Skin of body (tissue), 2 donors: ENCODE measurements around the gene LRCH1. TPM values are rescaled to one million over a fixed set of nuclear protein-coding genes. Genes with fewer than 3 reads are reported as not detected.

Experiments used
- DNase-seq: peaks from one replicate; lab custom pipeline; 2025; lab: John Stamatoyannopoulos, UW
- total RNA-seq: library from RNA; depleted of rRNA; stranded (reverse); fragments of >200 nt; gene quantifications from one replicate; pipeline ENCODE4 v1.2.3, GENCODE V29; 2014

Gene LRCH1
- total RNA-seq, 1 donor from 2014 or later, result 19.5 TPM

DNA sequence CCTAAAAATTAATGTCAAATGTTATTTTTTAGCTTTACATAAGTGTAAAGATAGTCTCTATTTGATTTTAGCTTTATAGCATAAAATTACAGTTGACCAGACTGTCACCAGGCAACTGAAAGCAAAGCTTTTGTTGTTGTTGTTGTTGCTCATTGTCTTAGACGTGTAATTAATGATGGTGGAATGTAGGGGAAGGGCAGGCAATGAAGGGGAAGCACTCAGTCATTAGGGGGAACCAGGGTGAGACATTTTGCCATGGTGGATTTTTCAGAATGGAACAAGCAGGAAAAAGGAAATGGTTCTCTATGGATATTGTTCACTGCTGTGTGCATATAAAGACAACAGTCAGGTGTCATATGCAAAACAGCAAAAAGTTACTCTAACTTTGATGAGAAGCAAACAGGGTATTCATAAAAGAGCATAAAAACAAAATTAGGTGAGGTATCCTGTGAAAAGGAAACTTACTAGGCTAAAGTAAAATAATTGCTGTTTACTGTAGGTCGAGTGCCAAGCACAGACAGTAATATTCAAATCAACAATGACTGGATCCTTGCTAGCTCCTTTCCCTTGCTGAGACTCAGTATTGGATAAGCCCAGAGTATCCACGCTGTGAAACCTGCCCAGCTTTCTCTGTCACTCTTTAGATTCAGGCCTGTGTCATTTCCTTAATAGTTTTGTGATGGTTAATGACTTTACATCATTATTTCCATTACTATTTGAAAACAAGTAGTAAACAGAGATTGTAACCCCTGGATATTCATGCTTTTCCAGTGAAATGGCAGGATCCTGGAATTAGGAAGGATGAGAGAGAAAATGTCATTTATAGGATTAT lies 110.5 kb downstream of the LRCH1 start:
- peak; percentile 32 for DNase-seq

DNA sequence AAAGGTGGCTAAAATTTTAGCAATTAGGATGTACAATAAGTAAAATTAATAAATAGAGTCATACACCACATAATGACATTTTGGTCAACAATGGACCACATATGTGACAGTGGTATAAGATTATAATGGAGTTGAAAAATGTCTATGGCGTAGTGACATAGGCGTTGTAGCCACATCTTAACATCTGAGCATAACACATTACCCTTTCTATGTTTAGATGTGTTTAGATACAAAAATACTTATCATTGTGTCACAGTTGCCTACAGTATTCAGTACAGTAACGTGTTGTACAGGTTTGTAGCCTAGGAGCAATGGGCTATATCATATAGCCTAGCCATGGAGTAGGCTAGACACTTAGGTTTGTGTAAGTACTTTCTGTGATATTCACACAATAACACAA lies 111.2 kb downstream of the LRCH1 start:
- no peak for DNase-seq

DNA sequence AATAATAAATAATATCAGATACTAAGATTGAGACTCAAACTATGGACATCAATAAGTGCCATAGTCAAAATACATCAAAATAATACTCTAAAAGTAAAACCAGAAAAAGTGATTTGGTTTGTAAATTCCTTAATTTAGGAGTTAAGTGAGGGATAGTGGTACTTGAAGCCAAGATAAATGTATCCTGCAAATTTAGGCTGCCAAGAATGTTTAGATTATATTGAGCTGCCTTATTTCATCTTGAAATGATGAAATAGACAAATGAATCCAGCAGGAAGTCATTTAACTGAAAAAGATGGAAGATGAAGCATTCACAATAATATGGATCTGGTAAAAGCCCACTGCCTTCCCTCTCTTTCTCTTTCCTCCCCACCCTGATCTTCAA lies 112.3 kb downstream of the LRCH1 start:
- DNase-seq, result no peak

DNA sequence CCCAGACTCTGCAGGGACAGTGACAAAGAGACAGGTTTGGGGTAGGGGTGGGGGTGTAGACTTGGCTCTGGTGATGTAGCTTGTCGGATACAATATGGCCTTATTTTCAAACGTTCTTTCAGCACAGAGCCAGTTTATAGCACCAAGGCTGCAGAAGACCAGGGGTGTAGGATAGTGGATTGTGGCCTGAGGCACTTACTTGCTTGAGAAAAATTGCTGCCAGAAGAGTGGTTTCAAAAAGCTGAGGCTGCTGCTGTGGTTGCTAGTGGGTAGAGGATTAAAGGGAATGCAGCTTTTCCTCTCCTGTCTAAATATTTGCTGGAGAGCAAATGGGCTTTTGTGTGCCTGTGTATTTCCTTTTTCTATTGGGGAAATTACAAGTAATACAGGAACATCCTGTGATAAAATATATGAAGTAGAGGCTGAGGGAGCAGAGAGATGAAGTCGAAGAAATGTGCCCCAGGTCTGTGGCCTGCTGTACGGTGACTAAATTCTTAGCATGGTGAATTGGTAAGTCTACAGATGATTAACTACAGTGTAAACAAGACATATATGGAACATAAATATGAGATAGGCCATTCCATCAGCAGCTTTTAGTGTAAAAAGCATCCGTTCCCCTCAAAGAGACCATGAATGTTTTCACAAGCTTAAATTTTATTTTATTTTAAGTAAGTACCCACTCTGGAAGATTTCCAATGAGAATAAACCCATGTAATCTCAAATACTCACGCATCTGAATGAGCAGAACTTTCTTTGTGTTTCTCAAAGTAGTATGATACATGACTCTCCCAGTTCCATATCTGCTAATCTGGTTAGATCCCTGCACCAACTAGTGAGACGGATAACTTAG lies 112.9 kb downstream of the LRCH1 start:
- DNase-seq, result no peak

DNA sequence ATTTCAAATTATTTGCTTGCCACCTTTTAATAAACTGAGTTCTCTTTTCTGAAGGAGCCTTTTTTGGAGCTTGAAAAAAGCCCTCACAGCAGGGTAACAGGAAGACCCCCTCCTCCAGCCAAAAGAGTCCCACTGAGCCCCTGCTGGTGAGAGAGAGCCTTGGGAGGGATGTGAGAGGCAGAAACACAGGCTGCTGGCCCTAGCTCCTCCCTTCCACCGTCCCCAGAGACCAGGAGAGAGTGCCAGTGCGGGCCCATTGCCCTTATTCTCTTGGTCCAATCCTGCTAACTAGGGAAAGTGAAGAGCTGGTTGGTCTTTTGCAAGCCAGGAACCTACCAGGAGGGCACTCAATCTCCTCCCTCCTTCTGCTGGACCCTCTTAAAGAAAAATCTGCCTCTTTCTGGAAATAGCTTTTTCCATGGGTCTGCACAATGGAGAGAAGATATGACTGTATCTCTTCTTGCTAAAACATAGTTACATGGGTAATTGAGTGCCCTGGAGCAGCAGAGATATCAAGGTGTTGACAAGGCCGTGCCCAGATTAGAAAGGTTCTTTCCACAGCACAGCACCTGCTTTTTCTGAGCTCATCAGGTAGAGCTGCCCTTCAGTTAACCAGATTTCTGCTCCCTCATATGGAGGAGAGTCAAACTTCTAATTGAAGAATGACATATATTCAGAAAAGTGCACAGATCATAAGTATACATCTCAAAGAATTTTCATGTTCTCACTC lies 113.9 kb downstream of the LRCH1 start:
- DNase-seq, result no peak

DNA sequence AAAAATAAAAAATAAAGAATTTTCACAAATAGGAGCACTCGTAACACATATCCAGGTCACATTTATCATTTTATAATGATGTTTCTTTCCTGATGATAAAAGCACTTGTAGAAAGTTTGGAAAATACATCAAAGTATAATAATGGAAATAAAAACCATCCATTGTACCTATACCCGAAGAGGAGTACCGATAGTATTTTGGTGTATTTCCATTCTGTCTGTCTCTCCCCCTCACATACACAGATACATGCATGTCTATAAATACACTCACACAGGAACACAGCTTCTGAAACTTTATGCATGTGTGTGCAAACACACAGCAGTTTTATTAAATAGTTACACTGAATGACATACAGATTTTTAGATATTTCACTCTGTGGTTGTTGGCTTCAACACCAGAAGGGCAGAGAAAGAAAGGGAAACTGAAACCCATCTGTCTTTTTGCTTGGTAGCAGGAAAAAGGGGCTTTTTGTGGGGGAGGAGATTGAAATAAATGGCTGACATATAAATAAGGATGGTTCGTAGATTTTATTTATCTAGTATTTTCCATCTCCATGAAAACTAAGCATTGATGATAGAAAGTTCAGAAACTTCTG lies 114.8 kb downstream of the LRCH1 start:
- no peak for DNase-seq

DNA sequence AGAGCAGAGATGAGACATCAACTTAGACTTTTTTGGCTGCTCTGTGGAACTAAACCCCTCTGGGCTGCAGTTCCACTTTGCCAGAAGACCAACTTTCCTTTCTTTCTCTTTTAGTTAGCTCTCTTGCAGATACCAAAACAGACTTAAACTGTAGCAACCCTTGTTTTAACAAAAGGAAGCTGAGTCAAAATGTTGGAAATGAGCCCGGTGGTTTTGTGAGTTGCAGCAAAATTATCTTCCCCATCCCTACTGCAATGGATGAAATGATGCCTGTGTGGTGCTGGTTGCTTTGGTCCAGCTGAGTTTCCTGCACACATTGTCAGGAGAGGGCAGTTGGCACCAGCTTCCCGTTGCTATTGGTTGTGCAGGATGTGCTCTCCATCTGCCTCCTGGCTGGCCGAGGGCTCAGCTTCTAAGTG lies 115.3 kb downstream of the LRCH1 start:
- DNase-seq, result peak; percentile 35

DNA sequence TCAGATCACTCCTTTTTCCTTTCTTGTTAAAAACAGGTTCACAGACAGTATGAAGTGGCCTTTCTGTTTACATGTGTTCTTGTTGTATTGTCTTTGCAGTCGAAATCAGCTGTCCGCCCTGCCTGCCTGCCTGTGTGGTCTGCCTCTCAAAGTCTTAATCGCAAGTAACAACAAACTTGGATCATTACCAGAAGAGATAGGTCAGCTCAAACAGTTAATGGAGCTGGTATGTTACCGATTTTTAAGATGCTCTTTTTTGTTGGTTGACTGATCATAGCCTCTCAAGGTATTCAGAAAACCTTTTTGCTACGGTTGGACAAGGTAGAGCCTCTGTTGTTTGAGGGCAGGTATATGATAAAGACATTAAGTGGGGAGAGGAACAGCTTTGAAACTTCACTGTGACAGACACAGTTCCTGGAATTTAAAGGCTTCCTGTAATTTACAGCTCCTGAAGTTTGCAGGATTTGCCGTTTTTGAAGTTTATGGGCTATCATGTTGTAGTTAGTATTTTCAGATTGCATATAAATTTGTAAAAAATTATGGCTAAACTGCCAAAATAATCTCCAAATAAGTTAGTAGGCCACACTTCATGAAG lies 116.1 kb downstream of the LRCH1 start:
- DNase-seq, result no peak

DNA sequence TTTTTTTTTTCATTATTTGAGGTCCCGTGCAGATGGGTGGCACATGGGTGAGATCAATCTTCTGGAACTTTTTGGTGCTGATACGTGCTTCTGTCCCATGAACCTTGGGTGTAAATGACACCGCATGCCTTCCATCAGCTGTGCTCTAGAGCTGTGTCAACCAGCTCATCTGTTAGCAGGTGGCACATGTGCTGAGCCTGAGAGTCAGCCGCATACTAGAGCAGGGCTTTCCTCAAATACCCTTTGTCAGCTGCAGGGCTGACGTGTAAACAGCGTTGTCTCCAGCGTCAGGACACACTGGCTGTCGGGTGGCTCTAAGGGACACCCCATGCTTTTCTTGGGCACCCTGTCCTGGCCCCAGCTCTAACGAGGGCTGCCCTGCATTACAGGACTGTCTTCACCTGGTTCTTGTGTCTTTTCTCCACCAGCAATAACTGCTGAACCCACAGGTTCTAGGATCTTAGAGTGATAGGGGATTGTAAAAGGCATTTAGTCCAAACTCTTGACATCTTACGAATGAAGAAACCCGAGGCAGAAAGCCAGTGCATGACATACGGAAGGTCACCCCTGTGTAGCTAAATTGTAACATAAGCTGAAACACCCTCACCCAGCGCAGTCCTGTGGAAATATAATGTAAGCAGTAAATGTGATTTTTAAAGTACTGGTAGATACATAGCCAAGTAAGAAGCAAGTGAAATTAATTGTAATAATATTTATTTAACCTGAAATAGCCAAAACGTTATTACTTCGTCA lies 119.5 kb downstream of the LRCH1 start:
- DNase-seq, result no peak

DNA sequence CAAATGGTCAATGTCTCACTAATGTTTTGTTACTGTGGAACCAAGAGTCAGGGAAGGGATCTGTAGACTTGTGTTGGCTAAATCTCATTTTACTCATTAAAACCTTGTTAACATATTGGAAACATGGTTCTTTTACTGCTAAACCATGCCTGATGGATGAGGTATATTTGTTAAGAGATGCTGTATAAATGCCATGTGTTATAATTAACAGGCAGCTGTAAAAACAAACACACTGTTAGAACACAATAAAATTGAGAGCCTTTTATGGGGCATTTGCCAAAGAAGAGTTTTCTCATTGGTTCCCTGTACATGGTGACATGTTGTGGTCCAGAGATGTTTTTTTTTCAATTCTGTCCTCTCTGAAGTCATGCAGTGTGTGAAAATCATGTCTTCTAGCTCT lies 122.0 kb downstream of the LRCH1 start:
- no peak for DNase-seq

DNA sequence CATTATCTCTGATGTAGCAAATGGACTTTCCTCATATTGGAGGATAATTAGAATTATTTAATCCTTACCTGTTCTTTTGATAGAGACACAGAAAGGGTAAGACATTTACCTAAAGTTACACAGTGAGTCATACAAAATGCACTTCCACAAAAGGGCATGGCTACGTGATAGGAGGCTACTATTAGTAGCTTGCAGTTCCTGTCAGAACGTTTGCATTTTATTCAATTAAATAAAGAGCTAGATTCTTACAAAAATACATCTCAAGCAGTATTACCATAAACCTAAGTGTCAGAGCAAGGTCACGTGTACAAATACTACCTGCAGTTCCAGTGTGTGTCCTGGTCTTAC lies 123.4 kb downstream of the LRCH1 start:
- no peak for DNase-seq

DNA sequence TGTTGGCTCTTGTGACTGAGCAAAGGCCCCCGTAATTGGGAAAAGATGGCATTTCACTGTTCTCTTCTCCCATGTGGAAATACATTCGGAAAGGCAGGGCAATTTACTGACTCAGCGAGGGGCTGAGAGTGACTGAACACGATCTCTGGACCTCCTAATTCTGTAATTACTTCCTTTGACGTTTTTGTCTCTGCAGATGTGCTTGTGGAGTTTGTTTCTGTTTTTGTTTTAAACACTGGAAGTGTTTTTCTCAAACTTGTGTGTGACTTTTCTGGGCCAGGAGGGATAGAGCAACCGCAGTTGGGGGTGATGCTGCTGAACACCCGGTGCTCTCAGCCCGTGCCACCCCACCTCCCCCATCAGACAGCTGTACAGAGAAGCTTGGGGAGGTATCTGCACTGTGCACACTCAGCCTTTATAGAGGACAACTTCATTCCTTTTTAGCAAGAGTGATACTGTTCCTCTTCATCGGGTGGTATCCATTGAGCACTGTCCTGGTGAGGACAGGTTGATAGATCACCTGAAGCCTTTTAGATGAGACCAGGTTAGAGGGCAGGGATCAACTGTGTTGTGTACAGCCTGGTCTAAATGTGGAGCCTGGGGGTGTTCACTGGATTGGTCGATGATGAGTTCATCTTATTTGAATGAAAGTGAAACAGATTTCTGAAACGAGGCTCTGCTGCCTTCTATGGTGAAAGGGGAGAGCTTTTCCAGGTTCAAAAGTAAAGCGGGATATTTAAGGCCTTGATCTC lies 126.6 kb downstream of the LRCH1 start:
- DNase-seq, result peak; percentile 88

DNA sequence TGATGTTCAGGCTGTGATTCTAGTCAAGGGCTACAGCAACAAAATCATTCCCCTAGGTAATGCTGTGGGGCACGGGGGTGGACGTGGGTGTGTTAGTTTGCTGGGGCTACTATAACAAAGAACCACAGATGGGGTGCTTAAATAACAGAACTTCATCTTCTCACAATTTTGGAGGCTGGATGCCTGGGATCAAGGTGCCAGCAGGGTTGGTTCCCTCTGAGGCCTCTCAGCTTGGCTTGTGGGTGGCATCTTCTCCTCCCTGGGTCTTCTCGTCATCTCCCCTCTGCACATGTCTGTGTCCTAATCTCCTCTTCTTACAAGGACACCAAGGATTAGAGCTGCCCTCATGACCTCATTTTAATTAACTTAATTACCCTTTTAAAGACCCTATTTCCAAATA lies 129.0 kb downstream of the LRCH1 start:
- no peak for DNase-seq

DNA sequence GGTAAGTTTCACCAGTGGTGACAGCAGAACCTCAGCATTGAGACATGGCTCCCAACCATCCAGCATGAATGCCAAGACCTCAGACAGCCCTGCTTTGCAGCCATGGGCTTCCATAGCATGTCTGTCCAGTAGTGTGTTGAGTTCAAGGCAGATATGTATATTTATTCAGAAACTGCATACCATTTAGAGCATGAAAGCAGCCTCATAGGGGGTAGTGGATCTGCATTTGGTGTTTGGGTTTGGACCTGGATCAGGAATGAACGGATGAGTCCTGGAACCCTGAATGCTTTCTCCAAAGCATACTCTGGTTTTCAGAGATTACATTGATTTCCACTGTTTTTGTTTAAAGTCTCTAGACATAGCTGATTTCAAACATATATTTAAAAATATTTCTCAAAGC lies 129.7 kb downstream of the LRCH1 start:
- DNase-seq, result no peak

DNA sequence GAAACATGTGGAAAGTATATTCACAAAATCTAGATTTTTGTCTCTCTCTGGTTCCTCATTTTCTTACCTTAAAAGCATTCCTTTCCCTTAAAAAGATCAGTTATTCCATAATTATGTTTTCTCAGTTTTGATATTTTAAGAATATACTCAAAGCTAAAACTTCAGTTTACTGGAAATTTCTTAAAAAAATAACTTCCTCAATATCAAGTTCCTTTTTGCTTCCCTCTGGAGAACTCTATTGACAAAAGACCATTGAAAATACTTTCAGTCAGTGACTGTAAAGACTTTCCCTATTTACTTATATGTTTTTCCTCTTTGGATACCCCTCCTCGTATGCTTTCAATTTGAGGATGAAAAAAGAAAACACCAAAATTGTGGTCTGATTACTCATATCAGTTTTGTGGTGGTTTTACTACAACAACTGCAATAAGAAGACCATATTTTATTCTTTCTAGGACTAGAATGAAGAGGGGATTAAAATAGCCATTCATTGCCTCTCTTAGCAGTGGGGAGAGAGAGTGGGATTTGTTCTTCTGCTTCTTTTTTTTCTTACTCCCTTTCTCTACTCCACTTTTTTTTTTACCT lies 130.8 kb downstream of the LRCH1 start:
- no peak for DNase-seq

DNA sequence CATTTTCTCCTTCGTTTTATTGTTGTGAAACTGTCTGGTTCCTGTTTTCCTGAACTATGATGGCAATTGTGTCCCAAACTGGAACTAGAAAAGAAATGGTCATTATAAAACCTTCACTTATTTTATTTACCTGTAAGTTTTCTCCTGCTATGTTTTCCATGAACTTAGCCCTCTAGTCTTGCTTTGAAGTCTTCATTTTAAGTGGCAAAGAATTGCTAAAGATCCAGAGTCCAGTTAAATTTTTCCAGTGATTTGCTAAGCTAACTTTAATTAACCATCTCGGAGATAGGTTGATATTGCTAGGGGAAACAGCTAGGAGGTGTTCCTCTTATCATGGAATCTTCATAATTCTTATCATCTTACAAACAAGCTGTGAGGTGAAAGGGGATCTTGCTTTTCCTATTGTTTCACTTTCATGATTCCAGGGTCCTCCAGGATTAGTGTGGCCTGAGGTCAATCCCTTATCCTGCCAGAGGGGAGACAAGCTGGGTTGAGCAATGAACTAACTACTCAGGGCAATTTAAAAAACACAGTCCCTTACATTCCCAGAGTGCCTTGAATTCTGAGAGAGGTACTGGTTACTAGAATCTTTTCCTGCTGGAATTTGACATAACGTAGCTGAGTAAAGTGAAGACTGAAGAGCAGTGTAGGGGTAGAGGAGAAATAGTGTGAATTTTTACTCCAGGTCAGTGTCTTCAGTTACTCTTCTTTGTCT lies 131.5 kb downstream of the LRCH1 start:
- DNase-seq, result no peak

DNA sequence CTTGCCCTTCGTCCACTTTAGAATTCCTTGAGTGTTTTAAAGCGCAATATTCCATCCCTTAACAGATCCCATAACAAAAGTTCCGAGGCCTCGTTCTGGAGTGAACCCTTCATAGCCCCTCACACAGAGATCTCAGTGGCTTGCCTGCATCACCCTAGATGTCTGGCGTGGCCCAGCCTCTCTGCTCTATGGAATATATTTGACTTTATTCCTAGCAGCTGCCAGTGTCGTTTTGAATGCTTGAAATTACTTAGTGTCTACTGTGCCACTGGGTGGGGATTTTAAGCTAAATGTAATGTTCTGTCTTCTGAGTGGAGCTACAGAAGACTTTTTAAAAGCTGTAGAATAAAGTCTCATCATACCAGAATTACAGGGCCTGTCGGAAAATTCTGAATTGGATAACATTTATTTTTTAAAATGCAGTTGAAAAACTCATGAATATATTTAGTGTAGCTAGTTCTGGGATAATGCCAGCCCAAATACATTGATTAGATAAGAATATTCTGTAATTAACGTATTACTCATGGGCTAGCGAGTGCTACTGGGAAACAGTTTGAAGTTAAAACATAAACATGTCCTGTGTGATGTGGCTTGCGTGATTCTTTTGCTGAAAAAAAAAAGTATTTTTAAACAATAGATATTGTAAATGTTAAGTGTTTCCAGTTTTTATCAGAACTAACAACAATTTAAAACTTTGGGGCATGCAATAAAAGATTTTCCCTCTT lies 132.2 kb downstream of the LRCH1 start:
- no peak for DNase-seq

DNA sequence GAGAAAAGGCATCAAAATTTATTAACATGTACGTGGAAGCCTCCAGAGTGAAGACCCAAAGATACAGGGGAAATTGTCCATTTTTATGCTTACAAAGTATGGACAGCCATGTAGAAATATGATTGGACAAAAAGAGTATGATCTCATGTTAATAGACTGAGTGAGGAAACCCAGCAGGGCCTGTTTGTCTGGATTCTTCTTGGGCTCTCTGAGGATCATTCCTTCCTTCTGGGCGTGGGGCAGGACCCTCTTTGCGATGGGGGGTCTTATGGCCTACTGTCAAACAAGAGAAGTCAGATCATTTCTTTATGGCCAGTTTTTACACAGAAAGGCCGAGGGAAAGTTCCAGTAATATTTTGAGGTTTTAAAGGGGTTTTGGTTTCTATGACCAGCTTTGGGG lies 133.2 kb downstream of the LRCH1 start:
- DNase-seq, result no peak
